Stimulated activated effector memory CD8-positive, alpha-beta T cell treated with anti-CD3 and anti-CD28 coated beads, Interleukin-12 subunit alpha, Interleukin-12 subunit beta, amount 100 ng/mL, for 72 hours (primary cell): Measurements from ENCODE around the gene SOX6.

Experiments
- ATAC-seq: fragments of 150-1000 bp; cut with Tn5 transposase; 2 replicates; pipeline ENCODE4 v1.10.0; 2021
- DNase-seq, 2 donors: peaks; one replicate each; pipeline ENCODE4 v3.0.0; 2021 to 2022; ENCODE audit warnings: low spot score in 2 of 2
- H3K27ac Mint-ChIP-seq: one replicate; pipeline ENCODE4 v1.8.0; 2022; ENCODE audit warnings: mild to moderate bottlenecking, mixed read lengths
- H3K36me3 Mint-ChIP-seq: one replicate; pipeline ENCODE4 v1.8.0; 2022; ENCODE audit warnings: mild to moderate bottlenecking, mixed read lengths
- H3K4me1 Mint-ChIP-seq: one replicate; pipeline ENCODE4 v1.8.0; 2022; ENCODE audit warnings: mixed read lengths
- H3K4me3 Mint-ChIP-seq: one replicate; pipeline ENCODE4 v1.8.0; 2022; ENCODE audit warnings: mild to moderate bottlenecking, mixed read lengths
- H3K9me3 Mint-ChIP-seq: one replicate; pipeline ENCODE4 v1.8.0; 2022; ENCODE audit warnings: mixed read lengths

The SOX6 gene

DNA sequence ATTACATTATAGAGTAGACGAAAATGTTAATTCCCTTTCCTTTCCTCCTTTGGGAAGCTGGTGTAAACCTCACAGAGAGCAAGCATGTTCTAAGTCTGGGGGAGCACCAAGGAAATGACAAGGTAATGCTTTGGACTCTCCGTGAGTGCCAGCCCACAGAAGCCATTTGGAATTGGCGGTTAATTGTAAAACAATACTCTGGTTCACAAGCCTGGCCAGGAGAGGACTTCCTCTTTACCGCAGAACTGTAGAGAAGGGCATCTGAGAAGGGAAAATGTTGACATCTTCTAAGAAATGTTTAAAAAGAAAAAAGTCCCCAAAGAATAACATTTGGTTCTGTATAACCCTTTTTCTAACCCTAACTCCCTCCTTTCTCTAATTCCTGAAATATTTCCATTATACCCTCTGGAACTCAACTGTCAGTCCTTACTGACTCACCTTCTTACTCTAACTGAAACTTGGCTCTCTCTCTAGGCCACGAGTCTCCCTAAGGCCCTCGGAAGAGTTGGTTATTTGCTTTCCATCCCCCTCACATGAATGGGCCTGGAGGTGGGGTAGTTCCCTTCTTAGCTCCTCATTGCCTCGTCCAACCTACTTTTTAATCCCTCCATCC lies 379.8 kb downstream of the SOX6 start:
- Mint-ChIP-seq H3K9me3 (no peaks in the 10 kb centered on the region), H3K36me3 (no peaks in the 10 kb centered on the region), H3K4me3 (no peak overlapping the region), H3K27ac (no peak overlapping the region), H3K4me1 (no peaks in the 10 kb centered on the region)
- ATAC-seq (no peak), DNase-seq (no peak)

DNA sequence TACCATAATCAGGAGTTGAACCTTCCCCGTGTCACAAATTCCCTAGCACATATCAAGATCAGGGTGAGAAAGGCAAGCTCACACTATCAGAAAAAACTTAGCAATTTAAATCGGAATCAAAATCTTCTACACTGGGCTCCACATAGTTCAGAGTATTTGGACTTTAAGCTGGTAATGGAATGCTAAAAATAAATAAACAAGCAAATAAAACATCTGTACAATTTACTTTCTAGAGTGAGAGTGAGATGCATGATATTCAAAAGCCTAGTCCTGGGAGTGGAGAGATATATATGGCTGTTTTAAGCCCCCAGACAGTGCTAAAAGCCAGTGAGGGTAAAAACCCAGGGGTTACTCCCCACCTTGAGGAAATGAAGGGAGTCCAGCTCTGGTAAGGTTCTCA lies 380.6 kb downstream of the SOX6 start:
- DNase-seq (no peak), ATAC-seq (no peak)
- peaks cover 3% of the 10 kb centered on the region for H3K9me3 Mint-ChIP-seq
- no peak overlapping the region for H3K4me3 Mint-ChIP-seq
- H3K36me3 Mint-ChIP-seq: no peaks in the 10 kb centered on the region
- no peak overlapping the region for H3K27ac Mint-ChIP-seq
- H3K4me1 Mint-ChIP-seq: no peaks in the 10 kb centered on the region

DNA sequence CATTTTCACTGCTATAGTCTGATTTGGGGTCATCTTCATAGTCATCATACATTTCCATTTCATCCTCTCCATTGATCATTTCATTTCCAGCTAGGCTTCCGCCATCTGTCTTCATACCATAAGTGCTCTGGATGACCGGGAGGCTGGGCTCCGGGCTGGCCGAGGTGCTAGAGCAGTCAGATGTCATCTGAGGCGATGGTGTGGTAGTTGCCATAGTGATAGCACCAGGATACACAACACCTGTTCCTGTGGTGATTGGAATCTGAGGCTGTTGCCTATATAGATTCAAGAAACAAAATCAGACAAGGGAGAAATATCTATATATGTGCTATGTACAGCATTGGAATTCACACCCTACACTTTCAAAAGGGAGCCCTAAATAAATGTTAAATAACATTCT lies 383.5 kb downstream of the SOX6 start:
- ATAC-seq: no peak
- no peaks in the 10 kb centered on the region for H3K36me3 Mint-ChIP-seq
- no peak overlapping the region for H3K4me3 Mint-ChIP-seq
- DNase-seq: no peak
- peaks cover 8% of the 10 kb centered on the region for H3K9me3 Mint-ChIP-seq
- no peaks in the 10 kb centered on the region for H3K4me1 Mint-ChIP-seq
- H3K27ac Mint-ChIP-seq: no peak overlapping the region

DNA sequence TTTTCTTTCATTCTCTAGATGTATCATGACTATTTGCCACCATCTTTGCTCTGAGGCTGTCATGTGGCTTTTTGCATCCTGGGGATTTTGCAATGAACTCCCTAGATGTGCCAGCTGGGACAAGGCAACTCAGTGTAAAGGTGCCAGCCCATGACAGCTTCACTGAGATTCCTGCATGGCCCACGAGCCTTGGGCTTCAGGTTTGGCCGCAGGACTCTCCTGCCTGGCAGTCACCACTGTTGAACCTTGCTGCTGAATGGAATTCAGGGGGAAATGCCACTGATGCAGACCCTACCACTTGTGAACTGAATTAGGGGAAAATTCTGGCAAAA lies 385.2 kb downstream of the SOX6 start:
- DNase-seq: no peak
- Mint-ChIP-seq H3K4me1 (no peaks in the 10 kb centered on the region), H3K9me3 (peaks cover 8% of the 10 kb centered on the region), H3K4me3 (no peak overlapping the region), H3K27ac (no peak overlapping the region), H3K36me3 (no peaks in the 10 kb centered on the region)
- no peak for ATAC-seq

DNA sequence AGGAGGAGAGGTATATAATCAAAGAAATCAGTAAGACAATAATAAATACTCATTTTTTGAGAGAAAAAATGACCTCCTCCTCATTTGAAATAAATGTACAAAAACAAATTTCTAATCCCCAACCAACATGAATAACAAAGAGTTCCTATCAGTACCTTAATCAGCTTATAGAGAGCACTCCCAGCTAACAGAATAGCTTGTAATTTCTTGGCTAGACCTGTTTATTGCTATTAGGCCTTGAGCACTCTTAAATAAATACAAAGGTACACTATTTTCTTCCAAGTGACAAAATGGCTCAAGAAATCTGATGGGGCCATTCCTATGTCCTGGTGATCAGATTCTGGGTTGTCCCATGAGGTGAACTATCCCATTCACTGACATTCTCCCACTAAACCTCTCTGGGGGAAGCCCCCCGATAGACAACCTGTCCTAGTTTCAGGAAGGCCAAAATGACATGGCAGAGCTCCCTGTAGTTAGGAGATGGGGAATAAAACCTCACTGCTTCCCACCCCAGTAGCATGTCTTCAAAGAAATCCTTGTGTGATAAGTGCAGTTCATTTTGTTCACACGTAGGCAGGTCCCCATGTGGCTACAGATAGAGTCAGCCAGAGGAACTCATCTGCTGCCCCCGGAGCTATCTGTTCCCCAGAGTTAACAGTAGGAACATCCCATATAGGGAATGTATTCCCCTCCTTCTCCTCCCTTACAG lies 385.7 kb downstream of the SOX6 start:
- Mint-ChIP-seq H3K27ac (no peak overlapping the region), H3K9me3 (peaks cover 8% of the 10 kb centered on the region), H3K4me1 (no peaks in the 10 kb centered on the region), H3K36me3 (no peaks in the 10 kb centered on the region), H3K4me3 (no peak overlapping the region)
- DNase-seq (no peak), ATAC-seq (no peak)

DNA sequence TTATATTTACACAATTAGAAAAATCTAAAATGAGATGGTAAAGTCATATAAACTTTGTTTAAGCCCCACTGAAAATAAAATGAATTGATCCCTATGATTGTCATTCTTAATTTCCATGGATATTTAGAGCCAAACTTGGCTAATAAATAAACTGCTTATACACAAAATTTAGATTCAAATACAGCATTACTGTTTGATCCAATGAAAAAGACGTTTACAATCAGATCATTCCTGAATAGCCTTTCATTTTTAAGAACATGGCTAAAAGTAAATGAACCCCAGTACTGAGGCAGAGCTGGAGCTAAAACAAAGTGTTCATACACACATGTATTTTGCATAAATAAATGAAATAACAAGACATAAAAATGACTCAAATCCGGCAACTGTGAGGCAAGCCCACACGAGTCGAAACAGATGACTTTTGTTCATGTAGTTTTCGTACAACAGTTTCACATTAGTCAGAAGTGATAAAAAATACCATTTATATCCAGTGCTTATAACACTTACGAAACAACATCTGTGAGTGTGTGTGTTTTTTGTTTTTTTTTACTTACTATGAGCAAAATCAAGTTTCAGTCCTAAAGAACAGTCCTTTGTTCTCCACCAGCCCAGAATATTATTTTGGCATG lies 386.5 kb downstream of the SOX6 start:
- H3K36me3 Mint-ChIP-seq: no peaks in the 10 kb centered on the region
- no peak for ATAC-seq
- no peaks in the 10 kb centered on the region for H3K4me1 Mint-ChIP-seq
- peaks cover 8% of the 10 kb centered on the region for H3K9me3 Mint-ChIP-seq
- DNase-seq: no peak
- no peak overlapping the region for H3K4me3 Mint-ChIP-seq
- no peak overlapping the region for H3K27ac Mint-ChIP-seq

DNA sequence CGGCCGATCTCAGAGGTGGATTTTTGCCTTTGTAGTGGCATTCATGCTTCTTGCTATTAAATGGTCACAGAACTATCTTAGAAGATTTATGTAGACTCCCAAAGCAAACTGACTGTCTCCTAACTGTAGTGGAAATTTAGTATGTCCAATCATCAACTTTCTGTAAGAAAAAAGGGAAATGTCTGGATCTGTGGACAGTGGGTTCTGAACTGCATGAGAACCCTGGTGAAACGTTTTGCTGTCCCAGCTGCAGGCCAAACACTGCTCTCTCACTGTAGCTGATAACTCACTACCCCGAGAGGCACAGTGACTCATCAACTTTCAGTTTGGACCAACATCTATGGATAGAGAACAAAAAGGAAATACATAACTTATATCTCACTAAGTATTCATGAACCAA lies 387.1 kb downstream of the SOX6 start:
- H3K27ac Mint-ChIP-seq: no peak overlapping the region
- no peaks in the 10 kb centered on the region for H3K36me3 Mint-ChIP-seq
- H3K4me1 Mint-ChIP-seq: no peaks in the 10 kb centered on the region
- peaks cover 10% of the 10 kb centered on the region for H3K9me3 Mint-ChIP-seq
- no peak overlapping the region for H3K4me3 Mint-ChIP-seq
- ATAC-seq (no peak), DNase-seq (no peak)

DNA sequence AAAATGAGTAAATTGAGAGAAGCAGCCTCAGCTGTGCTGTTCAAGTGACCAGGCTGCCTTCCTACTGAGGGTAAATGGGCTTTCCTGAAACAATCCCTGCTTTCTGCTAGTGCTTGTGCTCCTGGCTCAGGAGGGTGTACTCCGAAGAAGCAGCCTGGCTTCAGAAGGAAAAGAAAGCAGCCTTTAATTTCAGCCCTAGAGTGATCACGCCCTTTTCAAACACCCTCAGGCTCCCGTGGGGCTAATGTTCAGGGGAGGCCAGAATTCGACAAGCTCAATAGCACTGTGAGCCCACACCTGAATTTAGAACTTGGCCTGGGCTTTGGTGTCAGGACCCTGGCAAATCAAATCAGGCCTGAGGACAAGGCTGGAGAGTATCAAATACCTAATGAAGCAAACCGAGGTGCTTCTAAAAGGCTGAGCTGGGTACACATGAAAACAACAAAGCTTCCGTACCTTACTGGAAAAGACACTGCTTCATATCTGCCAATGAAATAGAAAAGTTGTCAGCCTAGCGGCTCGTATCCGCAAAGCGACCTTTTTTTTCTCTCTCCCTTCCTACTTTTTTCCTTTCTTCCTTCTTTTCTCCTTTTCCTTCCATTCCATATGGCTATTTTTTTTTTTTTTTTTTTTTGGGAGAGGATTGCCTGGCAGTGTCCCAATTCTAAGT lies 387.8 kb downstream of the SOX6 start:
- peaks cover 10% of the 10 kb centered on the region for H3K9me3 Mint-ChIP-seq
- no peak overlapping the region for H3K27ac Mint-ChIP-seq
- no peaks in the 10 kb centered on the region for H3K4me1 Mint-ChIP-seq
- DNase-seq (no peak), ATAC-seq (no peak)
- no peaks in the 10 kb centered on the region for H3K36me3 Mint-ChIP-seq
- no peak overlapping the region for H3K4me3 Mint-ChIP-seq

DNA sequence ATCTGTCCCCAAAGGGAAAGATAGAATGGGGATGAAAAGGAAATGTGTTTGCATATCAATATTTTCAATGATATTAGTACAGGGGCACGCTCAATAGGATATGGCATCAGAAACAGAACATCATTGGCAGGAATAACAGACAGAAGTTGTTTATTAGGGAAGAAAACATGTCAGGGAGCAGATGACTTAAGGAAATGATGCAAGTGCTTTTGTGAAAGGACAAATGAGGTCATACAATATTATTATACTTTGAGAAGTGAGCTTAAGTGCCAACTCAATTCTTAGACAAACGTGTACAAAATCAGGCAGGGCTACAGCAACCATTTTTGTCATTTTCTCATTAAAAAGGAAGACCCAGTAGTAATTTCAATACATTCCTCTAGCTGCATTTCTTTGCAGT lies 388.4 kb downstream of the SOX6 start:
- H3K27ac Mint-ChIP-seq: no peak overlapping the region
- no peak for DNase-seq

DNA sequence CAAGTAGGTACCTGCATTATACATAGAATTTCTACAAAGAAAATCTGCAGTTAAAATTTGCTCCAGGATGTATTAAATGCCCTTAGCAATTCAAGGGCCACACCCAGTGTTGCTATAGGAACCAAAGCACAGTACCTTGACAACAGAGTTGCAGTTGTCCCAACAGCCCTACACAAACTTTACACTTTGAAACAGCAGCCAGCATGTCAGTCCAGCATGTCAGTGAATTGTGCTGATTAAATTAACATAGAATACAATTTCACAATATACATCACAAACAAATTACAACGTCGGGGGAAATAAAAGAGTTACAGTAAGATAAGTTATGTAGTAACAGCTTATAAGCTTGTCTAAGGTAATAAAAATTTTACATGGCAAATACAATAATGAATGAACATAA lies 389.2 kb downstream of the SOX6 start:
- no peak for DNase-seq
- Mint-ChIP-seq H3K27ac (no peak overlapping the region), H3K9me3 (peaks cover 16% of the 10 kb centered on the region), H3K4me3 (no peak overlapping the region), H3K36me3 (no peaks in the 10 kb centered on the region), H3K4me1 (no peaks in the 10 kb centered on the region)
- ATAC-seq: no peak

More for the DNA sequence above, 388.4 kb downstream of the SOX6 start:
- ATAC-seq: no peak
- H3K4me1 Mint-ChIP-seq: no peaks in the 10 kb centered on the region
- no peak overlapping the region for H3K4me3 Mint-ChIP-seq
- no peaks in the 10 kb centered on the region for H3K36me3 Mint-ChIP-seq
- peaks cover 10% of the 10 kb centered on the region for H3K9me3 Mint-ChIP-seq

DNA sequence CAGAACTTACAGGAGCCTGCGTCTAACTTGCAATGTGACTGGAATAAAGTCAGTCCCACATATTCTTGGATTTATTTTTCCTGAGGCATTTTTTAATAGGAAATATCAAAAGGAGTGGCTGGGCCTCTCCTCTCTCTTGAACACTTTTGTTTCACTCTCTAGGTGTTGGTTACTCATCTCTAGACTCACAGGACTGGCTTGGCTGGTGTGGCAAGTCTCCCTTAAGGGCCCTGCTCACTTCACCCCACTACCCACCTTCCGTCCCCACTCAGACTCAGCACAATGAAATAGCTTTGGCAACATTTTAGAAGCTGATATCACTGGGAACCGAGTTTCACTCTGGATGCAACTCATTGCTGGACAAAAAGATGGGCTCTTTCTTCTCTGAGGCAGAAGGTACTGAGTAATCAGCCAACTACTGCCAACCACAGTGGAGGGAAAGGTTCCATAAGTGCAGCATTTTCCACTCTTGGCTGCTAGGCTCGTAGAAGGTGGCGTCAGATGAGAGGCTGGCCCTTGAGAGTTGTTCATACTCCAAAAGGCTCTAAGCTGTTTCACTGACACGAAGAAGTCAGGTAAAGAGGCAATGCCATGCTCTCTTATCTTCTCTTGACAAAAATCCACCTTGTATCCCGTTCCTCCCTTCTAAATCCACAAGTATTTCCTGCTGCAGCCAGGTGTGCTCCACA lies 390.6 kb downstream of the SOX6 start:
- Mint-ChIP-seq H3K4me1 (no peaks in the 10 kb centered on the region), H3K36me3 (no peaks in the 10 kb centered on the region), H3K27ac (no peak overlapping the region), H3K4me3 (no peak overlapping the region), H3K9me3 (peaks cover 14% of the 10 kb centered on the region)
- DNase-seq (no peak), ATAC-seq (no peak)

DNA sequence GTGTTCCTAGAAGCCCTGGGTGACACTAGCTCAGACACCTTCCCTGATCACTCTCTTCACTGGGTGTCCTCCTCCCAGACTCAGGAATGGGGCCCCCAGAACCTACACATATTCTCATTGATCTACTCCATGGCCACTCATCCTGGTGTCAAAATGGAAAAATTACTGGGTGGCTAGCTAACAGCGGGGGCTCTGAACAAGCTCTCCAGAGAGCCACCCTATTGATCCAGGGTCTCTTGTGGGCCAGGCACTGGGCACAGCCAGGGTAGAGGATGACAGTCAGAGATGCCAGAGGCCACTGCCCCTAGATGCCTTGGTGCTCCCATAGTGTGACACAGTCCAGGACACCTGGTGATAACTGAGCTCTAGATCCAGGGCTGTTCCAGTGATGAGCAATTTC lies 393.1 kb downstream of the SOX6 start:
- Mint-ChIP-seq H3K27ac (no peak overlapping the region), H3K4me3 (no peak overlapping the region), H3K36me3 (no peaks in the 10 kb centered on the region), H3K4me1 (no peaks in the 10 kb centered on the region), H3K9me3 (peaks cover 9% of the 10 kb centered on the region)
- DNase-seq (no peak), ATAC-seq (peak; percentile 6)

DNA sequence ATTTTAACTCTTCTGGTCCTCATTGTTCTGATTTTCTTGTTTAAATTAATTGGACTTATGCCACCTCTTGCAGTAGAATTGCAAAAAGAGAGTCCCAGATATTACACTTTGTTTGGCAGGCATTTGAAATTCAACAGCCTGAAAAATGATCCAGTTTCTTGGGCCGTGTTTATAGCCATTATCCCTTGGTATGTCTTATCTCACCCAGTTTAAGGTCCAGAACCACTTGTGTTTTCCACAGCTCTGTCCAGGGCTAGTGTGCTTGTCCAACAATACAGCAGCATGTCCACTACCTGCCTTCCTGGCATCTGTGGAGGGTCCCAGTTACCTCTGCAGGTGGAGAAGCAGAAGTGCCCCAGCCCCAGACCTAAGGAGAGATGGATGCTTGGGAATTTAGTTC lies 397.4 kb downstream of the SOX6 start:
- Mint-ChIP-seq H3K4me3 (no peak overlapping the region), H3K4me1 (no peaks in the 10 kb centered on the region), H3K27ac (no peak overlapping the region), H3K9me3 (peaks cover 13% of the 10 kb centered on the region), H3K36me3 (no peaks in the 10 kb centered on the region)
- DNase-seq: no peak
- no peak for ATAC-seq

DNA sequence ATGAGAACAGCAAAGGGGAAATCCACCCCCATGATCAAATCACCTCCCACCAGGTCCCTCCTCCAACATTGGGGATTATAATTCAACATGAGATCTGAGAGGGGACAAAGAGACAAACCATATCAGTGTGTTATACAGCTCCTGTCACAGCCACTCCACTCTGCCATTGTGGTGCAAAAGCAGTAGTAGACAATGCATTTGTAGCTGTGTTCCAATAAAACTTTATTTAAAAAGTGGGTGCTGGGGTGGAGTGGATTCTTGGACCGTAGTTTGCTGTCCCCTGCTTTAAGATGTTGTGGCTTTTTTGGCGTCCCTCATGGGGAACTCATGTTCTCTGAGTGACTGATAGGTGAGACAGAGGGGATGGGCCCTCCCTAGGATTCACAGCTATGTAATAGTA lies 399.1 kb downstream of the SOX6 start:
- Mint-ChIP-seq H3K27ac (no peak overlapping the region), H3K36me3 (no peaks in the 10 kb centered on the region), H3K4me1 (no peaks in the 10 kb centered on the region), H3K4me3 (no peak overlapping the region), H3K9me3 (peaks cover 12% of the 10 kb centered on the region)
- DNase-seq (no peak), ATAC-seq (no peak)

DNA sequence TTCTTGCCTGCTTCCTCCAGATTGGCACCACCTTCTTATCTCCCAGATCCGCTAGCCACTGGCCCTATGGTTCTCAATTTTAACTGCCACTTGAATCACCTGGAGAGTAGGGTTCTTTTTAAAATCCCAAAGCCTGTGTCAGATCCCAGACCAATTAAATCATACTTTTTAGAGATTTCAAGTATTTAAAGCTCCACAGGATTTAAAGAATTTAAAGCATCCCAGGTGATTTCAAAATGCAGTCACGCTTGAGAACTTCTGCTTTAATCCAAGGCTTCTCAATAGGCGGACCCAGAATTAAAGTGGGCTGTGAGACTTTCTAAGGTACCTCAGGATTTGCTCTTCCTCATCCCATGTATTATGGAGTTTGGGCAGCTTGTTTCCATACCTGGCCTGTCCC lies 400.0 kb downstream of the SOX6 start:
- no peak for DNase-seq
- no peaks in the 10 kb centered on the region for H3K4me1 Mint-ChIP-seq
- H3K9me3 Mint-ChIP-seq: peaks cover 10% of the 10 kb centered on the region

More for the DNA sequence above, 400.0 kb downstream of the SOX6 start:
- Mint-ChIP-seq H3K27ac (no peak overlapping the region), H3K36me3 (no peaks in the 10 kb centered on the region), H3K4me3 (no peak overlapping the region)
- no peak for ATAC-seq
